HepG2 (cell line): ENCODE results near the gene PTPRM. TPM values are rescaled to one million over a fixed set of nuclear protein-coding genes. Genes with fewer than 3 reads are reported as not detected.

Source experiments
- DNMT1 ChIP-seq: sonication (generic); formaldehyde crosslinking; IDR thresholded peaks from 2 replicates; pipeline ENCODE4 v1.5.1; 2020; ENCODE audit warnings: mild to moderate bottlenecking, missing genetic modification reagents
- DNMT3B ChIP-seq: conservative IDR thresholded peaks from 2 replicates; pipeline ENCODE4 v1.6.1; 2016; ENCODE audit warnings: missing biosample characterization, control low read depth
- FOXA1 ChIP-seq, 2 experiments: fragments of 450-650 bp in 1 of 2; sonication (generic) in 1 of 2; formaldehyde crosslinking in 1 of 2; IDR thresholded peaks; 2 replicates each; pipeline versions ENCODE4 v1.4.0 to v1.6.1; 2016 to 2020; ENCODE audit warnings: missing genetic modification reagents in 1 of 2
- HHEX ChIP-seq: IDR thresholded peaks from 2 replicates; pipeline ENCODE4 v1.6.1; 2016; ENCODE audit warnings: control low read depth
- HOXA3 ChIP-seq: sonication (generic); formaldehyde crosslinking; IDR thresholded peaks from 2 replicates; pipeline ENCODE4 v1.5.0; 2020; ENCODE audit warnings: missing genetic modification reagents
- KDM6A ChIP-seq: IDR thresholded peaks from 2 replicates; pipeline ENCODE4 v1.6.1; 2016; ENCODE audit warnings: low read depth
- KLF6 ChIP-seq: IDR thresholded peaks from 2 replicates; pipeline ENCODE4 v1.8.0; 2016; ENCODE audit warnings: missing biosample characterization, missing genetic modification reagents
- NFYB ChIP-seq: sonication (generic); formaldehyde crosslinking; IDR thresholded peaks from 2 replicates; pipeline ENCODE4 v1.4.0; 2020; ENCODE audit warnings: missing genetic modification reagents
- NR2C2 ChIP-seq: sonication (generic); formaldehyde crosslinking; IDR thresholded peaks from 2 replicates; pipeline ENCODE4 v1.4.0; 2020; ENCODE audit warnings: missing genetic modification reagents, mild to moderate bottlenecking, moderate library complexity, borderline replicate concordance
- RXRA ChIP-seq: sonication (generic); formaldehyde crosslinking; IDR thresholded peaks from 2 replicates; pipeline ENCODE4 v1.5.1; 2020; ENCODE audit warnings: missing genetic modification reagents
- SIX1 ChIP-seq: sonication (generic); formaldehyde crosslinking; IDR thresholded peaks from 2 replicates; pipeline ENCODE4 v1.4.0; 2020; ENCODE audit warnings: missing genetic modification reagents, borderline replicate concordance
- SRSF4 ChIP-seq: fragments of 200-400 bp; formaldehyde crosslinking; IDR thresholded peaks from one replicate; pipeline ENCODE4 v1.6.1; 2018; ENCODE audit warnings: mild to moderate bottlenecking, low read depth, low read length, moderate library complexity; ENCODE audit not compliant: poor library complexity, severe bottlenecking
- ZC3H4 ChIP-seq: sonication (generic); formaldehyde crosslinking; IDR thresholded peaks from 2 replicates; pipeline ENCODE4 v1.4.0; 2020; ENCODE audit warnings: missing genetic modification reagents, borderline replicate concordance
- ZNF143 ChIP-seq: sonication (generic); formaldehyde crosslinking; IDR thresholded peaks from 2 replicates; pipeline ENCODE4 v1.4.0; 2020; ENCODE audit warnings: missing genetic modification reagents
- ZNF280D ChIP-seq: sonication (generic); formaldehyde crosslinking; IDR thresholded peaks from 2 replicates; pipeline ENCODE4 v1.5.1; 2020; ENCODE audit warnings: mild to moderate bottlenecking, missing genetic modification reagents
- ZNF337 ChIP-seq: sonication (generic); formaldehyde crosslinking; IDR thresholded peaks from 2 replicates; pipeline ENCODE4 v1.5.1; 2020; ENCODE audit warnings: missing genetic modification reagents, low read depth, mild to moderate bottlenecking, borderline replicate concordance
- ZNF83 ChIP-seq: sonication (generic); formaldehyde crosslinking; IDR thresholded peaks from 2 replicates; pipeline ENCODE4 v1.4.0; 2020; ENCODE audit warnings: missing genetic modification reagents, mild to moderate bottlenecking, borderline replicate concordance
- polyA plus RNA-seq, 8 experiments: library from polyadenylated mRNA; depleted of rRNA in 3 of 8; stranded (reverse) in 7 of 8; unstranded in 1 of 8; fragments of >200 nt; fragmentation: Illumina TruSeq in 4 of 8; extraction: Trizol in 4 of 8; gene quantifications; 2 replicates each; pipeline versions ENCODE4 v1.2.1 to v1.2.3, GENCODE V29; 2011 to 2016; ENCODE audit warnings: low read depth in 4 of 8, missing spikeins in 1 of 8, mixed read lengths in 1 of 8; ENCODE audit not compliant: insufficient read depth in 1 of 8
- total RNA-seq, 5 experiments: library from RNA; depleted of rRNA; stranded (reverse); fragments of >200 nt; fragmentation: Illumina TruSeq; extraction: Trizol; gene quantifications; 2 replicates each; pipeline ENCODE4 v1.2.3, GENCODE V29; 2016; ENCODE audit warnings: low read depth in 1 of 5
- TF ChIP-seq, protein P1 (sequence below): sonication (generic); formaldehyde crosslinking; IDR thresholded peaks from 2 replicates; pipeline ENCODE4 v1.9.0; 2021; ENCODE audit warnings: mild to moderate bottlenecking, missing genetic modification reagents
- TF ChIP-seq, protein P2 (sequence below): sonication (generic); formaldehyde crosslinking; IDR thresholded peaks from 2 replicates; pipeline ENCODE4 v1.5.1; 2020; ENCODE audit warnings: missing genetic modification reagents, mild to moderate bottlenecking, borderline replicate concordance

Gene PTPRM
- total and polyA plus RNA-seq, 2 of the 13 experiments (the other 11 are each of a cell fraction or from before 2014, with no cell fraction given), result 12.6 to 108 TPM

GRCh38 chr18:8177330-8178016 lies 610.4 kb downstream of the PTPRM start (continued):
- no peak for TF ChIP-seq ZNF337
- no peak for TF ChIP-seq DNMT3B (CRISPR knock-in tag)
- TF ChIP-seq ZNF83 (CRISPR knock-in tag), result no peak
- peak; percentile 43; the same call in 1 of the 2 replicates for TF ChIP-seq HOXA3 (CRISPR knock-in tag)
- TF ChIP-seq NR2C2 (CRISPR knock-in tag), result peak; percentile 47; the same call in 1 of the 2 replicates
- no peak for TF ChIP-seq DNMT1 (CRISPR knock-in tag)
- peak; percentile 46; the same call in 1 of the 2 replicates for TF ChIP-seq KDM6A
- no peak for TF ChIP-seq FOXA1 (IDR thresholded peaks at IDR 0.05)
- TF ChIP-seq FOXA1 (CRISPR knock-in tag; IDR thresholded peaks at IDR 0.05), result peak; percentile 63
- peak; percentile 74 for TF ChIP-seq NFYB
- TF ChIP-seq, protein P1, sequence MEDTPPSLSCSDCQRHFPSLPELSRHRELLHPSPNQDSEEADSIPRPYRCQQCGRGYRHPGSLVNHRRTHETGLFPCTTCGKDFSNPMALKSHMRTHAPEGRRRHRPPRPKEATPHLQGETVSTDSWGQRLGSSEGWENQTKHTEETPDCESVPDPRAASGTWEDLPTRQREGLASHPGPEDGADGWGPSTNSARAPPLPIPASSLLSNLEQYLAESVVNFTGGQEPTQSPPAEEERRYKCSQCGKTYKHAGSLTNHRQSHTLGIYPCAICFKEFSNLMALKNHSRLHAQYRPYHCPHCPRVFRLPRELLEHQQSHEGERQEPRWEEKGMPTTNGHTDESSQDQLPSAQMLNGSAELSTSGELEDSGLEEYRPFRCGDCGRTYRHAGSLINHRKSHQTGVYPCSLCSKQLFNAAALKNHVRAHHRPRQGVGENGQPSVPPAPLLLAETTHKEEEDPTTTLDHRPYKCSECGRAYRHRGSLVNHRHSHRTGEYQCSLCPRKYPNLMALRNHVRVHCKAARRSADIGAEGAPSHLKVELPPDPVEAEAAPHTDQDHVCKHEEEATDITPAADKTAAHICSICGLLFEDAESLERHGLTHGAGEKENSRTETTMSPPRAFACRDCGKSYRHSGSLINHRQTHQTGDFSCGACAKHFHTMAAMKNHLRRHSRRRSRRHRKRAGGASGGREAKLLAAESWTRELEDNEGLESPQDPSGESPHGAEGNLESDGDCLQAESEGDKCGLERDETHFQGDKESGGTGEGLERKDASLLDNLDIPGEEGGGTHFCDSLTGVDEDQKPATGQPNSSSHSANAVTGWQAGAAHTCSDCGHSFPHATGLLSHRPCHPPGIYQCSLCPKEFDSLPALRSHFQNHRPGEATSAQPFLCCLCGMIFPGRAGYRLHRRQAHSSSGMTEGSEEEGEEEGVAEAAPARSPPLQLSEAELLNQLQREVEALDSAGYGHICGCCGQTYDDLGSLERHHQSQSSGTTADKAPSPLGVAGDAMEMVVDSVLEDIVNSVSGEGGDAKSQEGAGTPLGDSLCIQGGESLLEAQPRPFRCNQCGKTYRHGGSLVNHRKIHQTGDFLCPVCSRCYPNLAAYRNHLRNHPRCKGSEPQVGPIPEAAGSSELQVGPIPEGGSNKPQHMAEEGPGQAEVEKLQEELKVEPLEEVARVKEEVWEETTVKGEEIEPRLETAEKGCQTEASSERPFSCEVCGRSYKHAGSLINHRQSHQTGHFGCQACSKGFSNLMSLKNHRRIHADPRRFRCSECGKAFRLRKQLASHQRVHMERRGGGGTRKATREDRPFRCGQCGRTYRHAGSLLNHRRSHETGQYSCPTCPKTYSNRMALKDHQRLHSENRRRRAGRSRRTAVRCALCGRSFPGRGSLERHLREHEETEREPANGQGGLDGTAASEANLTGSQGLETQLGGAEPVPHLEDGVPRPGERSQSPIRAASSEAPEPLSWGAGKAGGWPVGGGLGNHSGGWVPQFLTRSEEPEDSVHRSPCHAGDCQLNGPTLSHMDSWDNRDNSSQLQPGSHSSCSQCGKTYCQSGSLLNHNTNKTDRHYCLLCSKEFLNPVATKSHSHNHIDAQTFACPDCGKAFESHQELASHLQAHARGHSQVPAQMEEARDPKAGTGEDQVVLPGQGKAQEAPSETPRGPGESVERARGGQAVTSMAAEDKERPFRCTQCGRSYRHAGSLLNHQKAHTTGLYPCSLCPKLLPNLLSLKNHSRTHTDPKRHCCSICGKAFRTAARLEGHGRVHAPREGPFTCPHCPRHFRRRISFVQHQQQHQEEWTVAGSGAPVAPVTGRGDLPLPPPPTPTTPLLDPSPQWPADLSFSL, result no peak
- no peak for TF ChIP-seq KLF6 (CRISPR knock-in tag)
- TF ChIP-seq HHEX, result 0 out of 2 replicates have a peak, but pooled peaks have one; percentile 36
- TF ChIP-seq ZNF280D, result no peak
- TF ChIP-seq ZNF143 (CRISPR knock-in tag), result no peak
- no peak for TF ChIP-seq ZC3H4 (CRISPR knock-in tag)
- TF ChIP-seq, protein P2, sequence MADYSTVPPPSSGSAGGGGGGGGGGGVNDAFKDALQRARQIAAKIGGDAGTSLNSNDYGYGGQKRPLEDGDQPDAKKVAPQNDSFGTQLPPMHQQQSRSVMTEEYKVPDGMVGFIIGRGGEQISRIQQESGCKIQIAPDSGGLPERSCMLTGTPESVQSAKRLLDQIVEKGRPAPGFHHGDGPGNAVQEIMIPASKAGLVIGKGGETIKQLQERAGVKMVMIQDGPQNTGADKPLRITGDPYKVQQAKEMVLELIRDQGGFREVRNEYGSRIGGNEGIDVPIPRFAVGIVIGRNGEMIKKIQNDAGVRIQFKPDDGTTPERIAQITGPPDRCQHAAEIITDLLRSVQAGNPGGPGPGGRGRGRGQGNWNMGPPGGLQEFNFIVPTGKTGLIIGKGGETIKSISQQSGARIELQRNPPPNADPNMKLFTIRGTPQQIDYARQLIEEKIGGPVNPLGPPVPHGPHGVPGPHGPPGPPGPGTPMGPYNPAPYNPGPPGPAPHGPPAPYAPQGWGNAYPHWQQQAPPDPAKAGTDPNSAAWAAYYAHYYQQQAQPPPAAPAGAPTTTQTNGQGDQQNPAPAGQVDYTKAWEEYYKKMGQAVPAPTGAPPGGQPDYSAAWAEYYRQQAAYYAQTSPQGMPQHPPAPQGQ (CRISPR knock-in tag), result no peak
- peak; percentile 31; the same call in 1 of the 2 replicates for TF ChIP-seq SIX1
- peak; percentile 76; the same call in 1 of the 2 replicates for TF ChIP-seq RXRA (CRISPR knock-in tag)
- no peak for TF ChIP-seq SRSF4
